HEK293 (cell line): ENCODE data around the gene PRRG1.
"Not testable (repeated sequence)": the region's sequence is repeated elsewhere in the genome, so short reads cannot be mapped to it uniquely, and the experiment has no call there.

Experiments used
- CTCF ChIA-PET: fragments of 350-600 bp; formaldehyde crosslinking; extraction: SDS; loops from one replicate; lab custom pipeline; 2021; ENCODE audit warnings: antibody characterized with exemption; lab: Yijun Ruan, JAX
- POLR2A ChIA-PET: fragments of 300-600 bp; formaldehyde crosslinking; extraction: SDS; loops from one replicate; lab custom pipeline; 2020; ENCODE audit warnings: antibody characterized with exemption, inconsistent platforms; lab: Yijun Ruan, JAX
- H3K27ac ChIP-seq: fragments of 200-500 bp; sonication (Bioruptor generic); 2 replicates; pipeline ENCODE4 v1.5.1; 2014; ENCODE audit warnings: low read depth, low read length, control low read depth, inconsistent platforms; ENCODE audit errors: extremely low read depth
- H3K36me3 ChIP-seq, 2 experiments: fragments of 200-500 bp in 1 of 2; sonication (Bioruptor generic) in 1 of 2; 1 replicate in 1 of 2; 2 replicates in 1 of 2; pipeline ENCODE4 v1.5.1; 2014 to 2017; ENCODE audit warnings: inconsistent platforms in 2 of 2, low read length in 2 of 2; ENCODE audit not compliant: control insufficient read depth in 2 of 2, insufficient read depth in 1 of 2
- H3K4me1 ChIP-seq: fragments of 200-500 bp; sonication (Bioruptor generic); 2 replicates; pipeline ENCODE4 v1.5.1; 2014; ENCODE audit warnings: mild to moderate bottlenecking, low read length, inconsistent platforms; ENCODE audit not compliant: control insufficient read depth, insufficient read depth
- H3K4me3 ChIP-seq: 2 replicates; pipeline ENCODE4 v1.5.1; 2011; ENCODE audit warnings: low read depth, mild to moderate bottlenecking, control low read depth, low read length, moderate library complexity
- H3K9me3 ChIP-seq: fragments of 200-500 bp; sonication (Bioruptor generic); 2 replicates; pipeline ENCODE4 v1.5.1; 2014; ENCODE audit warnings: low read depth, low read length, inconsistent platforms; ENCODE audit not compliant: control insufficient read depth, insufficient read depth
- KLF9 ChIP-seq: fragments of 450-650 bp; formaldehyde crosslinking; IDR thresholded peaks from 2 replicates; pipeline ENCODE4 v1.5.1; 2016; ENCODE audit warnings: missing biosample characterization, missing genetic modification characterization, low read depth
- OVOL3 ChIP-seq: fragments of 450-650 bp; formaldehyde crosslinking; IDR thresholded peaks from 2 replicates; pipeline ENCODE4 v1.5.1; 2016; ENCODE audit warnings: missing biosample characterization, missing genetic modification characterization
- REPIN1 ChIP-seq: fragments of 450-650 bp; formaldehyde crosslinking; IDR thresholded peaks from 2 replicates; pipeline ENCODE4 v1.5.1; 2017; ENCODE audit warnings: missing biosample characterization, missing genetic modification characterization, low read depth
- WT1 ChIP-seq: fragments of 450-650 bp; formaldehyde crosslinking; IDR thresholded peaks from 2 replicates; pipeline ENCODE4 v1.5.1; 2016; ENCODE audit warnings: missing biosample characterization, missing genetic modification characterization
- ZBTB17 ChIP-seq: fragments of 450-650 bp; formaldehyde crosslinking; IDR thresholded peaks from 2 replicates; pipeline ENCODE4 v1.5.1; 2016; ENCODE audit warnings: missing biosample characterization, missing genetic modification characterization
- ZFHX2 ChIP-seq: fragments of 450-650 bp; formaldehyde crosslinking; conservative IDR thresholded peaks from 2 replicates; pipeline ENCODE4 v1.5.1; 2016; ENCODE audit warnings: missing biosample characterization, missing genetic modification characterization
- ZNF10 ChIP-seq: fragments of 450-650 bp; formaldehyde crosslinking; IDR thresholded peaks from 2 replicates; pipeline ENCODE4 v1.5.1; 2017; ENCODE audit warnings: missing biosample characterization, missing genetic modification characterization
- ZNF132 ChIP-seq: fragments of 450-650 bp; formaldehyde crosslinking; IDR thresholded peaks from 2 replicates; pipeline ENCODE4 v1.5.1; 2017; ENCODE audit warnings: missing biosample characterization, missing genetic modification characterization, borderline replicate concordance
- ZNF155 ChIP-seq: fragments of 450-650 bp; formaldehyde crosslinking; IDR thresholded peaks from 2 replicates; pipeline ENCODE4 v1.5.1; 2016; ENCODE audit warnings: missing biosample characterization, missing genetic modification characterization
- ZNF16 ChIP-seq: fragments of 450-650 bp; formaldehyde crosslinking; IDR thresholded peaks from 2 replicates; pipeline ENCODE4 v1.5.1; 2016; ENCODE audit warnings: low read depth, missing biosample characterization, missing genetic modification characterization
- ZNF175 ChIP-seq: fragments of 450-650 bp; formaldehyde crosslinking; IDR thresholded peaks from 2 replicates; pipeline ENCODE4 v1.5.1; 2016; ENCODE audit warnings: missing biosample characterization, missing genetic modification characterization
- ZNF211 ChIP-seq: fragments of 450-650 bp; formaldehyde crosslinking; IDR thresholded peaks from 2 replicates; pipeline ENCODE4 v1.5.1; 2016; ENCODE audit warnings: low read depth, missing biosample characterization, missing genetic modification characterization
- ZNF221 ChIP-seq: fragments of 450-650 bp; formaldehyde crosslinking; IDR thresholded peaks from 2 replicates; pipeline ENCODE4 v1.5.1; 2017; ENCODE audit warnings: missing biosample characterization, missing genetic modification characterization, borderline replicate concordance
- ZNF266 ChIP-seq: fragments of 450-650 bp; formaldehyde crosslinking; IDR thresholded peaks from 2 replicates; pipeline ENCODE4 v1.5.1; 2016; ENCODE audit warnings: missing biosample characterization, missing genetic modification characterization, low read depth
- ZNF48 ChIP-seq: fragments of 450-650 bp; formaldehyde crosslinking; IDR thresholded peaks from 2 replicates; pipeline ENCODE4 v1.5.1; 2016; ENCODE audit warnings: missing biosample characterization, missing genetic modification characterization
- ZNF529 ChIP-seq: fragments of 450-650 bp; formaldehyde crosslinking; IDR thresholded peaks from 2 replicates; pipeline ENCODE4 v1.5.1; 2017; ENCODE audit warnings: missing genetic modification characterization, missing biosample characterization; ENCODE audit not compliant: insufficient replicate concordance
- ZNF571 ChIP-seq: fragments of 450-650 bp; formaldehyde crosslinking; IDR thresholded peaks from 2 replicates; pipeline ENCODE4 v1.5.0; 2017; ENCODE audit warnings: missing biosample characterization, missing genetic modification characterization
- ZNF629 ChIP-seq: fragments of 450-650 bp; formaldehyde crosslinking; IDR thresholded peaks from 2 replicates; pipeline ENCODE4 v1.5.1; 2017; ENCODE audit warnings: missing biosample characterization, missing genetic modification characterization
- ZNF645 ChIP-seq: fragments of 450-650 bp; formaldehyde crosslinking; IDR thresholded peaks from 2 replicates; pipeline ENCODE4; 2016; ENCODE audit warnings: missing biosample characterization, missing genetic modification characterization
- ZNF843 ChIP-seq: fragments of 450-650 bp; formaldehyde crosslinking; IDR thresholded peaks from 2 replicates; pipeline ENCODE4 v1.5.1; 2016; ENCODE audit warnings: missing biosample characterization, missing genetic modification characterization
- TF ChIP-seq, protein P1 (sequence below): fragments of 450-650 bp; formaldehyde crosslinking; IDR thresholded peaks from 2 replicates; pipeline ENCODE4 v1.5.1; 2016; ENCODE audit warnings: missing biosample characterization, missing genetic modification characterization
- TF ChIP-seq, protein P2 (sequence below): fragments of 450-650 bp; formaldehyde crosslinking; IDR thresholded peaks from 2 replicates; pipeline ENCODE4 v1.5.1; 2016; ENCODE audit warnings: missing biosample characterization, missing genetic modification characterization

Gene PRRG1

GRCh38 chrX:37425370-37425769, 76.2 kb downstream of the PRRG1 start:
- Histone ChIP-seq H3K27ac (no peak overlapping the region), H3K36me3 (no peaks in the 10 kb centered on the region), H3K9me3 (no peaks in the 10 kb centered on the region), H3K4me1 (no peaks in the 10 kb centered on the region; the same call in 1 of the 2 replicates), H3K4me3 (no peak overlapping the region)
- ChIA-PET POLR2A (no interaction called here), CTCF (interaction anchor here (1.4 kb wide), 1 partner anchor 70 kb away, joined by 5 read pairs; no protein-coding TSS in a partner anchor)
- TF ChIP-seq ZNF645 (tag by site-specific recombination) (no peak), ZBTB17 (no peak), ZNF529 (tag by site-specific recombination) (no peak), ZNF16 (no peak), ZNF843 (tag by site-specific recombination) (no peak), WT1 (no peak), REPIN1 (tag by site-specific recombination) (no peak), ZNF221 (tag by site-specific recombination) (no peak), ZNF571 (tag by site-specific recombination) (no peak), ZNF132 (tag by site-specific recombination) (no peak), OVOL3 (tag by site-specific recombination) (no peak), ZNF48 (no peak), ZNF155 (no peak), ZNF175 (tag by site-specific recombination) (no peak), ZFHX2 (no peak), ZNF629 (no peak)
- TF ChIP-seq, protein P1, sequence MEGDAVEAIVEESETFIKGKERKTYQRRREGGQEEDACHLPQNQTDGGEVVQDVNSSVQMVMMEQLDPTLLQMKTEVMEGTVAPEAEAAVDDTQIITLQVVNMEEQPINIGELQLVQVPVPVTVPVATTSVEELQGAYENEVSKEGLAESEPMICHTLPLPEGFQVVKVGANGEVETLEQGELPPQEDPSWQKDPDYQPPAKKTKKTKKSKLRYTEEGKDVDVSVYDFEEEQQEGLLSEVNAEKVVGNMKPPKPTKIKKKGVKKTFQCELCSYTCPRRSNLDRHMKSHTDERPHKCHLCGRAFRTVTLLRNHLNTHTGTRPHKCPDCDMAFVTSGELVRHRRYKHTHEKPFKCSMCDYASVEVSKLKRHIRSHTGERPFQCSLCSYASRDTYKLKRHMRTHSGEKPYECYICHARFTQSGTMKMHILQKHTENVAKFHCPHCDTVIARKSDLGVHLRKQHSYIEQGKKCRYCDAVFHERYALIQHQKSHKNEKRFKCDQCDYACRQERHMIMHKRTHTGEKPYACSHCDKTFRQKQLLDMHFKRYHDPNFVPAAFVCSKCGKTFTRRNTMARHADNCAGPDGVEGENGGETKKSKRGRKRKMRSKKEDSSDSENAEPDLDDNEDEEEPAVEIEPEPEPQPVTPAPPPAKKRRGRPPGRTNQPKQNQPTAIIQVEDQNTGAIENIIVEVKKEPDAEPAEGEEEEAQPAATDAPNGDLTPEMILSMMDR: no peak
- TF ChIP-seq, protein P2, sequence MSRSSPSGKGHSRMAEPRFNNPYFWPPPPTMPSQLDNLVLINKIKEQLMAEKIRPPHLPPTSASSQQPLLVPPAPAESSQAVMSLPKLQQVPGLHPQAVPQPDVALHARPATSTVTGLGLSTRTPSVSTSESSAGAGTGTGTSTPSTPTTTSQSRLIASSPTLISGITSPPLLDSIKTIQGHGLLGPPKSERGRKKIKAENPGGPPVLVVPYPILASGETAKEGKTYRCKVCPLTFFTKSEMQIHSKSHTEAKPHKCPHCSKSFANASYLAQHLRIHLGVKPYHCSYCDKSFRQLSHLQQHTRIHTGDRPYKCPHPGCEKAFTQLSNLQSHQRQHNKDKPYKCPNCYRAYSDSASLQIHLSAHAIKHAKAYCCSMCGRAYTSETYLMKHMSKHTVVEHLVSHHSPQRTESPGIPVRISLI: no peak

DNA sequence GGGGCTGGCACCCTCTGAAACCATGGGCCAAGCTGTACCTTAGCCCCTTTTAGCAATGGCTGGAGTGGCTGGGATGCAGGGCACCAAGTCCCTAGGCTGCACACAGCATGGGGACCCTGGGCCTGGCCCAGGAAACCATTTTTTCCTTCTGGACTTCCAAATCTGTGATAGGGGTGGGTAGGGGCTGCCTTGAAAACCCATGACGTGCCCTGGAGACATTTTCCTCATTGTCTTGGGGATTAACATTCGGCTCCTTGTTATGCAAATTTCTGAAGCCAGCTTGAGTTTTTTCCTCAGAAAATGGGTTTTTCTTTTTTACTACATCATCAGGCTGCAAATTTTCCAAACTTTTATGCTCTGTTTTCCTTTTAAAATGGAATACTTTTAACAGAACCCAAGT, 79.8 kb downstream of the PRRG1 start:
- H3K4me3 ChIP-seq, CTCF ChIA-PET, H3K4me1 ChIP-seq, H3K36me3 ChIP-seq, POLR2A ChIA-PET, H3K27ac ChIP-seq, H3K9me3 ChIP-seq: not testable (repeated sequence)

DNA sequence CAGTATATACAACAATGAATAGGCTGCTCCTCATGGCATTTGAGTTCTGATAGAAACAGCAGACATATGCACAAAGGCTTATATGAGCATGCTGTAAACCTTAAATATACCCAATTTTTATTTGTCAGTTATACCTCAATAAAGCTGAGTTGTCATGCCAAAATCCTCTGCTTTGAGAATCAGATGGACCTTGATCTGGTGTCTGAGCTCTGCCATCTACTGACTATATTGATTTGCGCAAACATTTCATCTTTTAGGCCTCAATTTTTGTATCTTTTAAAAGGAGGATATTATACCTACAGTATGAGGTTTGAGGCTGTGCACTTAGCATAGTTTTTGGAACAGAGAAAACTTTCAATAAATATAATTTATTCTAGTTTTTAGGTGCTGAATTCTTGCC, 85.2 kb downstream of the PRRG1 start:
- Histone ChIP-seq H3K4me1 (no peaks in the 10 kb centered on the region), H3K36me3 (no peaks in the 10 kb centered on the region), H3K4me3 (no peak overlapping the region), H3K27ac (no peak overlapping the region)
- ChIA-PET CTCF (no interaction called here), POLR2A (no interaction called here)
- TF ChIP-seq KLF9 (no peak), ZNF10 (tag by site-specific recombination) (no peak), ZNF266 (no peak), ZNF211 (tag by site-specific recombination) (no peak)
- TF ChIP-seq, all 188 proteins: peak for 0
- H3K9me3 ChIP-seq: no peaks in the 10 kb centered on the region
